NCI-H2107 (cell line): ENCODE measurements around the gene POFUT2.

Source experiments
- DNase-seq: peaks from one replicate; lab custom pipeline; 2025; lab: John Stamatoyannopoulos, UW

Gene POFUT2

GRCh38 chr21:45287438-45288391 is at the start of gene POFUT2:
Gene POFUT2 (minus strand): TSS chr21:45287895. CDS start chr21:45287871, 24 bp downstream.
- DNase-seq = peak; percentile 98

GRCh38 chr21:45336870-45337269 is 49.2 kb upstream of the POFUT2 start:
- no peak for DNase-seq

GRCh38 chr21:45336535-45336810 is 48.8 kb upstream of the POFUT2 start:
- DNase-seq = no peak

GRCh38 chr21:45335761-45336534 is 48.3 kb upstream of the POFUT2 start:
- no peak for DNase-seq

GRCh38 chr21:45335151-45335760 is 47.6 kb upstream of the POFUT2 start:
- no peak for DNase-seq

GRCh38 chr21:45334591-45335081 is 46.9 kb upstream of the POFUT2 start:
- no peak for DNase-seq

- no peak for DNase-seq
Measured at GRCh38 chr21:45334134-45334533, 46.4 kb upstream of the POFUT2 start.

- no peak for DNase-seq
Measured at GRCh38 chr21:45333583-45334121, 46.0 kb upstream of the POFUT2 start.

GRCh38 chr21:45332981-45333582 is 45.4 kb upstream of the POFUT2 start:
- no peak for DNase-seq

- no peak for DNase-seq
Measured at GRCh38 chr21:45332415-45332814, 44.7 kb upstream of the POFUT2 start.

GRCh38 chr21:45331531-45332147 is 43.9 kb upstream of the POFUT2 start:
- no peak for DNase-seq

- DNase-seq = no peak
Measured at GRCh38 chr21:45330851-45331261, 43.2 kb upstream of the POFUT2 start.

GRCh38 chr21:45330075-45330781 is 42.5 kb upstream of the POFUT2 start:
- DNase-seq = no peak

GRCh38 chr21:45329261-45330074 is 41.8 kb upstream of the POFUT2 start:
- DNase-seq = no peak

GRCh38 chr21:45328198-45329091 is 40.8 kb upstream of the POFUT2 start:
- no peak for DNase-seq

- DNase-seq = no peak
Measured at GRCh38 chr21:45327441-45328197, 39.9 kb upstream of the POFUT2 start.

- DNase-seq = no peak
Measured at GRCh38 chr21:45326891-45327440, 39.3 kb upstream of the POFUT2 start.
